ENCODE results near the gene TSPAN6. TPM values are rescaled to one million over a fixed set of nuclear protein-coding genes. Genes with fewer than 3 reads are reported as not detected.

The TSPAN6 gene
- total RNA-seq, 1 donor, result 1.1 TPM

DNA sequence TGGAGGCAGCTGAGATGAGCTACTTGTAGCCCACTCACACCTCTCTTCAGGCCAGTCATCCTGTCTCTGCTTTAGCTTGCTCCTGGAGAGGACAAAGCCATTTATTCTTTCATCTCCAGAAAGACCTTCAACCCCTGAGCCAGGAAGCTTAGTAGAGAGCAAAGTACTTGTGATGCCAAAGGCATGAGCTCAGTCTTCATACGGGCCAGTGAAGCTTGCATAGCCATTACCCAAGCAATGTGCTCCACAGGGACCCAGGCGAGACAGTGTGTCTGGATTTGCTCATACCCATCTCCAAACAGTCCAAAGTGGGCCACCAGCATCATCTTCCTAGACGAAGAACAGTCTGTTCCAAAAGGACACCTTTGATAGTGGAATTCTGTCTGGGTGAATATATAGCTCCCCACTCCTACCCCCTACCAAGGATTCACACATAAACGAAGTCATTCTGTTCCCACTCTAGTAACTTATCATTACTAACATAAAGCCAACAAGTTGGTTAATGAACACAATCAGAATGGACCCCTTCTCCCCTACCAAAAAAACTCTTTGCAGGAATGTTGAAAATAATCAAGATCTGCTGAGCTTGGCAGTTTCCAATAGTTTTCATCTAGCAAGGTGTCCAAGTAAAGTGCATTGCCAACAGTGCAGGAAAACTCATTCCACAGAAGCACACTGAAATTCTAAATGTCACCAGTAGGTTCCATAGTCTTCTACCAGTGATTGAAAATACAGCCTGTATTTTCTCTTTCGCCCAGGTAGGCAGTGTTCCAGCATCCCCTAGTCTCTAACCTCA lies 45.2 kb downstream of the TSPAN6 start:
- no peak for DNase-seq (ENCODE audit: low read depth in 2 of 3, low spot score in 2 of 3)

DNA sequence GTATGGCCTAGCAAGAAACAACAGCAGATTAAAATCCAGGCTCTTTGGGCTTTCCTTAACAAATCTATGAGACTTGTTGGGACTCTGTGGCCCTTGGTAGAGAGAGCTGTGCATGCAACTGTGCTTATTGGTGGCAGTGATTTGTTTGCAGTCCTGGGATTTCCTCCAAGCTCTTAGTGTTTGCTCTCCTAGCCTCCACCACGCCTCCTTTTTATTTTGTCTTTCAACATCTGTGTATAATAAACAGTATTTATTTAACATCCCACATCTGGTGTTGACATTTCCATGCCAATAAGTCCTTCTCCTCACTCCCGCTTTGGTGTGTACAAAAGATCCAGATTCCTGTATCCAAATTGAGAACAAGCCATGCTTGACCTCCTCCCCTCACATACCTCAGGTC lies 48.7 kb downstream of the TSPAN6 start:
- DNase-seq (ENCODE audit: low read depth in 2 of 3, low spot score in 2 of 3), result no peak

DNA sequence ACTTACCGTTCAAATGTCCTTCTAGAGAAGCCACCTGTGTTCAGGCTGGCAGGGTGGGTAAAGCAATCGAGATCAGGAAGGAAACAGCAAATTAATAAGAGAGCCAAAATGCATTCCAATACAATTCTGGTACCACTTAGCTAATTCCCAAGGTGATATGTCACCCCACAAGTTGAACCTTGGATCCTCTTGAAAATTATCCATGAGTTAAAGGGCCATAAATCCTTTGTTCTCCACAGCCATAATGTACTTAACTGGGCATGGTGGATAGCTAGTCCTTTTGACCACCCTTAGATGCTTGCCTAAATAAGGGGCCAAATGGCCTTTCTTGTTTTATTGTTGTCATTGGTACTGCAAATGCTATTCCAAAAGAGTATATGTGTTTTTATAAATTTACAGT lies 49.9 kb downstream of the TSPAN6 start:
- DNase-seq (ENCODE audit: low read depth in 2 of 3, low spot score in 2 of 3), result no peak

DNA sequence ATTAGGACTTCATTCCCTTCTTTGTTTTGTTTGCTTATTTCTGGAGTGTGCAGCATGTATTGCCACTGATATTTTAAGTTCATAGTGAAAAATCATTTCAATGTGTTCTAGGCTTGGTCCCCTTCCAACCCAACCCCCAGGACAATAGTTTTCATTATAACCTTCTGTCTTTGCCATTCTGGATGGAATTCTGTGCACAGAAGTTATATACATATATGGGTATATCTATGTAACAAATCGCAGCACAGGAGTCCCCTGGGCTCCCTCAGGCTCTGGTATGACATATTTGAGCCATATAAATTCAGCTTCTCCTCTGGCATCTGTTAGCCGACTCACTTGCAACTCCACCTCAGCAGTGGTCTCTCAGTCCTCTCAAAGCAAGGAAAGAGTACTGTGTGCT lies 52.0 kb downstream of the TSPAN6 start, which contains the start of gene TNMD:
TNMD (plus strand) TSS at position 326 of the 400 bp plus-strand sequence. CDS start 83 bp downstream, outside the sequence.
- DNase-seq (ENCODE audit: low read depth in 2 of 3, low spot score in 2 of 3), result no peak

Other genes with a start within 250 kb of the TSPAN6 start
- gene PCDH19, start 226.5 kb downstream of the TSPAN6 start, total RNA-seq, result under 0.01 TPM
- not detected for gene TNMD, start 51.9 kb downstream of the TSPAN6 start, total RNA-seq
- gene SRPX2, start 7.4 kb upstream of the TSPAN6 start, total RNA-seq, result not detected
- gene SYTL4, start 95.3 kb upstream of the TSPAN6 start, total RNA-seq, result 11.3 TPM
- gene CSTF2, start 183.6 kb upstream of the TSPAN6 start, total RNA-seq, result 14.5 TPM
- not detected for gene NOX1, start 237.6 kb upstream of the TSPAN6 start, total RNA-seq